ENCODE measurements around the gene C6orf15. TPM values are rescaled to one million over a fixed set of nuclear protein-coding genes. Genes with fewer than 3 reads are reported as not detected.

C6orf15 gene
- total and polyA plus RNA-seq, 4 donors = not detected

DNA sequence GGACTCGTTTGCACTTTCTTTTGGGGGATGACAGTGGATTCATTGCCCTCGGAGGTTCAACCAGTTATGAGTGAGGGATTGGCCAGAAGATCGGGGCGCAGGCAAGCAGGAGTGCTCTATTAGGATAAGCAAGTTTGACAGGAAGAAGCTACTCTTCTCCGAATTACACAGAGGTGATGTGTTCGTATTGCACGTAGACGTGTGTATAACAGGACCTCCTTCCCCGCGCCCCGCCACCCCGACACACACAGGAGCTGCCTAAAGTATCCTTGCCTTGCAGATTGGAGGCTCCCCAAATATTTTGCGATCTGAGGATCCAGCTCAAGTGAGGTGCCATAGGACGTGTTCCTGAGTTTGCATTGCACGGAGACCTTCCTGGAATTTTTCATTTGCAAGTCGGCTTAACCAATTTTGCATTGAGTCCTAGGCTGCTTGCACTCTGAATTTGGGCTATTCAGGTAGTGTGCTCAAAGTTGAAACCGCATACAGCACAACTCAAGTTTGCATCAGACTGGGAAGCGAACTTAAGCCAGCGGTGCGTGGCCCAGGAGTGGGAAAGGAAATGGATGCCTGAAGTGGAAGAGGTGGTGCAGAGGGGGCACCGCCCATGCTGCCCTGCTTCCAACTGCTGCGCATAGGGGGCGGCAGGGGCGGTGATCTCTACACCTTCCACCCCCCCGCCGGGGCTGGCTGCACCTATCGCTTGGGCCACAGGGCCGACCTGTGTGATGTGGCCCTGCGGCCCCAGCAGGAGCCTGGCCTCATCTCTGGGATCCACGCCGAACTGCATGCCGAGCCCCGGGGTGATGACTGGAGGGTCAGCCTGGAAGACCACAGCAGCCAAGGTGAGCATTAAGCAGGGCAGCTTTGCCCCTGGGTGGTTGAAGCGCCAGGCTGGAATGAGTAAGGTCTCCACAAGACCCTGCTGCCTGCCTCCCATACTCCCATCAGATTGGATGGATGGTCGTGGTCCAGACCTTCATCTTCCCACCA lies 46.8 kb upstream of the C6orf15 start:
- H3K36me3 ChIP-seq (ENCODE audit: control insufficient read depth in 4 of 4, insufficient read depth in 3 of 4, low read depth in 1 of 4, low read length in 3 of 4) = peaks cover 0 to 7% (median under 1%) of the 10 kb centered on the region in 4 donors
- peak overlapping the region; percentile 66 to 74 (median 70) for H3K4me3 ChIP-seq (ENCODE audit: low read depth in 1 of 3, low read length in 3 of 3)
- H3K9ac ChIP-seq (ENCODE audit: low read depth in 1 of 2, low read length in 2 of 2) = peak overlapping the region in 1 of 2 donors; percentile 42
- TF ChIP-seq YY1 (IDR thresholded peaks at IDR 0.05) (no peak), HNF4A (conservative IDR thresholded peaks at IDR 0.05) (no peak), ATF3 (IDR thresholded peaks at IDR 0.05) (no peak), NR2F2 (IDR thresholded peaks at IDR 0.05) (no peak), FOXA2 (IDR thresholded peaks at IDR 0.05) (no peak), RAD21 (IDR thresholded peaks at IDR 0.05) (no peak), EGR1 (IDR thresholded peaks at IDR 0.05; ENCODE audit: low read depth in 2 of 2) (no peak)
- TF ChIP-seq, protein P1, sequence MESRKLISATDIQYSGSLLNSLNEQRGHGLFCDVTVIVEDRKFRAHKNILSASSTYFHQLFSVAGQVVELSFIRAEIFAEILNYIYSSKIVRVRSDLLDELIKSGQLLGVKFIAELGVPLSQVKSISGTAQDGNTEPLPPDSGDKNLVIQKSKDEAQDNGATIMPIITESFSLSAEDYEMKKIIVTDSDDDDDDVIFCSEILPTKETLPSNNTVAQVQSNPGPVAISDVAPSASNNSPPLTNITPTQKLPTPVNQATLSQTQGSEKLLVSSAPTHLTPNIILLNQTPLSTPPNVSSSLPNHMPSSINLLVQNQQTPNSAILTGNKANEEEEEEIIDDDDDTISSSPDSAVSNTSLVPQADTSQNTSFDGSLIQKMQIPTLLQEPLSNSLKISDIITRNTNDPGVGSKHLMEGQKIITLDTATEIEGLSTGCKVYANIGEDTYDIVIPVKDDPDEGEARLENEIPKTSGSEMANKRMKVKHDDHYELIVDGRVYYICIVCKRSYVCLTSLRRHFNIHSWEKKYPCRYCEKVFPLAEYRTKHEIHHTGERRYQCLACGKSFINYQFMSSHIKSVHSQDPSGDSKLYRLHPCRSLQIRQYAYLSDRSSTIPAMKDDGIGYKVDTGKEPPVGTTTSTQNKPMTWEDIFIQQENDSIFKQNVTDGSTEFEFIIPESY (IDR thresholded peaks at IDR 0.05) = no peak
- no peaks in the 10 kb centered on the region for H3K9me3 ChIP-seq (ENCODE audit: control insufficient read depth in 4 of 4, low read length in 3 of 4)
- H3K27ac ChIP-seq (ENCODE audit: low read depth in 1 of 2, low read length in 2 of 2) = no peak overlapping the region
- no peaks in the 10 kb centered on the region for H3K27me3 ChIP-seq (ENCODE audit: control insufficient read depth in 4 of 4, insufficient read depth in 4 of 4, low read length in 3 of 4)
- DNase-seq (ENCODE audit: low spot score) = no peak
- H3K4me1 ChIP-seq (ENCODE audit: control insufficient read depth in 4 of 4, insufficient read depth in 4 of 4, low read length in 3 of 4) = peaks cover 3 to 14% (median 11%) of the 10 kb centered on the region in 4 donors
- WGBS = 28% methylated on average over 35 of the region's 35 CpGs

DNA sequence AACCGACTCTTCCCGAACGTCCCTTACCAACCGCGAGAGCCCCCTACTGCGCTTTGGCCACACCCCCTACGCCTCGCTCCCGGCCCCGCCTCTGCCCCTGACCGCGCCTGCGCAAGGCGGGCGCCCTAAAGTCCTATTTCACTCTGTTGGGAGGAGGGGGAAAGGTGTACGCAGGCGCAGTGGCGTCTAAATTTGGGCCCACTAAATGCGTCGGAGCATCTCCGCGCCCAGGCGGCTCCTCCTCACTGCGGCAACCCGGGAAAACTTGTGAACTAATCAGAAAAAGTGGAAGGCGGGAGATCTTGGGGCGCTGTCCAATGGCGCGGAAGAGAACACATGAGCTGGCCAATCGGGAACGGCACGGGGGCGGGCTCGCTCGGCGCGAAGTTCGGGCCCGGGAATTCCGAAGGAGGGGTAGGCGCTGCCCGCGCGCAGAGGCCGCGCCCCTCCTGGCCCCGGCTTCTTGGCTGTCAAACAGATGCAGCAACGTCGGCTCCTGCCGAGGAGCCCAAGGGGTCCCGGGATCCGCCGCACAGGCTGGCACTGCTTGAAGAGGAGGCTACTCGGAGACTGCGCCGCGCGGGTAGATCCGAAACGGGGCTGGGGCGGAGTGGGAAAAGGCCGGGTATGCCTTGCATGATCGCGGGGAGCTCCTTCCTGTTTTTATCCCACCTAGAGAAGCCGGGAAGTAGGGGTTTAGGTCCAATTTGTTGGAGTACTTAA lies 45.9 kb upstream of the C6orf15 start, which contains the start of gene TCF19:
TCF19 (plus strand) TSS at position 450 of the 723 bp plus-strand sequence. CDS start 881 bp downstream, outside the sequence.
- Histone ChIP-seq H3K9me3 (ENCODE audit: control insufficient read depth in 4 of 4, low read length in 3 of 4) (no peaks in the 10 kb centered on the region), H3K36me3 (ENCODE audit: control insufficient read depth in 4 of 4, insufficient read depth in 3 of 4, low read depth in 1 of 4, low read length in 3 of 4) (peaks cover 0 to 7% (median 3%) of the 10 kb centered on the region in 4 donors), H3K27ac (ENCODE audit: low read depth in 1 of 2, low read length in 2 of 2) (peak within 1 kb of the TSS; percentile 15 to 51), H3K4me3 (ENCODE audit: low read depth in 1 of 3, low read length in 3 of 3) (peak within 1 kb of the TSS; percentile 66 to 77 (median 74)), H3K9ac (ENCODE audit: low read depth in 1 of 2, low read length in 2 of 2) (peak within 1 kb of the TSS; percentile 42 to 64), H3K27me3 (ENCODE audit: control insufficient read depth in 4 of 4, insufficient read depth in 4 of 4, low read length in 3 of 4) (no peaks in the 10 kb centered on the region), H3K4me1 (ENCODE audit: control insufficient read depth in 4 of 4, insufficient read depth in 4 of 4, low read length in 3 of 4) (peaks cover 3 to 14% (median 11%) of the 10 kb centered on the region in 4 donors)
- under 1% methylated on average over 65 of the region's 65 CpGs for WGBS
- TF ChIP-seq HNF4A (conservative IDR thresholded peaks at IDR 0.05) = peak; percentile 42 to 50
- TF ChIP-seq, protein P2, sequence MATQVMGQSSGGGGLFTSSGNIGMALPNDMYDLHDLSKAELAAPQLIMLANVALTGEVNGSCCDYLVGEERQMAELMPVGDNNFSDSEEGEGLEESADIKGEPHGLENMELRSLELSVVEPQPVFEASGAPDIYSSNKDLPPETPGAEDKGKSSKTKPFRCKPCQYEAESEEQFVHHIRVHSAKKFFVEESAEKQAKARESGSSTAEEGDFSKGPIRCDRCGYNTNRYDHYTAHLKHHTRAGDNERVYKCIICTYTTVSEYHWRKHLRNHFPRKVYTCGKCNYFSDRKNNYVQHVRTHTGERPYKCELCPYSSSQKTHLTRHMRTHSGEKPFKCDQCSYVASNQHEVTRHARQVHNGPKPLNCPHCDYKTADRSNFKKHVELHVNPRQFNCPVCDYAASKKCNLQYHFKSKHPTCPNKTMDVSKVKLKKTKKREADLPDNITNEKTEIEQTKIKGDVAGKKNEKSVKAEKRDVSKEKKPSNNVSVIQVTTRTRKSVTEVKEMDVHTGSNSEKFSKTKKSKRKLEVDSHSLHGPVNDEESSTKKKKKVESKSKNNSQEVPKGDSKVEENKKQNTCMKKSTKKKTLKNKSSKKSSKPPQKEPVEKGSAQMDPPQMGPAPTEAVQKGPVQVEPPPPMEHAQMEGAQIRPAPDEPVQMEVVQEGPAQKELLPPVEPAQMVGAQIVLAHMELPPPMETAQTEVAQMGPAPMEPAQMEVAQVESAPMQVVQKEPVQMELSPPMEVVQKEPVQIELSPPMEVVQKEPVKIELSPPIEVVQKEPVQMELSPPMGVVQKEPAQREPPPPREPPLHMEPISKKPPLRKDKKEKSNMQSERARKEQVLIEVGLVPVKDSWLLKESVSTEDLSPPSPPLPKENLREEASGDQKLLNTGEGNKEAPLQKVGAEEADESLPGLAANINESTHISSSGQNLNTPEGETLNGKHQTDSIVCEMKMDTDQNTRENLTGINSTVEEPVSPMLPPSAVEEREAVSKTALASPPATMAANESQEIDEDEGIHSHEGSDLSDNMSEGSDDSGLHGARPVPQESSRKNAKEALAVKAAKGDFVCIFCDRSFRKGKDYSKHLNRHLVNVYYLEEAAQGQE (IDR thresholded peaks at IDR 0.05) = no peak
- TF ChIP-seq EGR1 (IDR thresholded peaks at IDR 0.05; ENCODE audit: low read depth in 2 of 2) = peak; percentile 84 to 85
- TF ChIP-seq FOXA2 (IDR thresholded peaks at IDR 0.05) = no peak
- TF ChIP-seq SP1 (IDR thresholded peaks at IDR 0.05) = peak; percentile 96
- TF ChIP-seq JUND (IDR thresholded peaks at IDR 0.05) = no peak
- no peak for TF ChIP-seq RAD21 (IDR thresholded peaks at IDR 0.05)
- TF ChIP-seq NR2F2 (IDR thresholded peaks at IDR 0.05) = no peak
- no peak for TF ChIP-seq TAF1 (conservative IDR thresholded peaks at IDR 0.05)
- peak in 1 of 2 donors; percentile 35 for TF ChIP-seq RXRA (IDR thresholded peaks at IDR 0.05)
- TF ChIP-seq, protein P3, sequence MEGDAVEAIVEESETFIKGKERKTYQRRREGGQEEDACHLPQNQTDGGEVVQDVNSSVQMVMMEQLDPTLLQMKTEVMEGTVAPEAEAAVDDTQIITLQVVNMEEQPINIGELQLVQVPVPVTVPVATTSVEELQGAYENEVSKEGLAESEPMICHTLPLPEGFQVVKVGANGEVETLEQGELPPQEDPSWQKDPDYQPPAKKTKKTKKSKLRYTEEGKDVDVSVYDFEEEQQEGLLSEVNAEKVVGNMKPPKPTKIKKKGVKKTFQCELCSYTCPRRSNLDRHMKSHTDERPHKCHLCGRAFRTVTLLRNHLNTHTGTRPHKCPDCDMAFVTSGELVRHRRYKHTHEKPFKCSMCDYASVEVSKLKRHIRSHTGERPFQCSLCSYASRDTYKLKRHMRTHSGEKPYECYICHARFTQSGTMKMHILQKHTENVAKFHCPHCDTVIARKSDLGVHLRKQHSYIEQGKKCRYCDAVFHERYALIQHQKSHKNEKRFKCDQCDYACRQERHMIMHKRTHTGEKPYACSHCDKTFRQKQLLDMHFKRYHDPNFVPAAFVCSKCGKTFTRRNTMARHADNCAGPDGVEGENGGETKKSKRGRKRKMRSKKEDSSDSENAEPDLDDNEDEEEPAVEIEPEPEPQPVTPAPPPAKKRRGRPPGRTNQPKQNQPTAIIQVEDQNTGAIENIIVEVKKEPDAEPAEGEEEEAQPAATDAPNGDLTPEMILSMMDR (IDR thresholded peaks at IDR 0.05; ENCODE audit: low read depth, low read length, missing input control) = no peak
- no peak for TF ChIP-seq GABPA (IDR thresholded peaks at IDR 0.05 in 1 of 2, conservative IDR thresholded peaks at IDR 0.05 in 1 of 2)
- TF ChIP-seq FOXA1 (IDR thresholded peaks at IDR 0.05) = no peak
- no peak for TF ChIP-seq ATF3 (IDR thresholded peaks at IDR 0.05)
- TF ChIP-seq, protein P4, sequence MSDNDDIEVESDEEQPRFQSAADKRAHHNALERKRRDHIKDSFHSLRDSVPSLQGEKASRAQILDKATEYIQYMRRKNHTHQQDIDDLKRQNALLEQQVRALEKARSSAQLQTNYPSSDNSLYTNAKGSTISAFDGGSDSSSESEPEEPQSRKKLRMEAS (IDR thresholded peaks at IDR 0.05) = no peak
- TF ChIP-seq HNF4G (IDR thresholded peaks at IDR 0.05) = no peak
- TF ChIP-seq, protein P1 (IDR thresholded peaks at IDR 0.05) = no peak
- TF ChIP-seq YY1 (IDR thresholded peaks at IDR 0.05) = peak; percentile 65
- DNase-seq (ENCODE audit: low spot score) = peak; percentile 97
